ENCODE data around the gene UBC. TPM values are rescaled to one million over a fixed set of nuclear protein-coding genes. Genes with fewer than 3 reads are reported as not detected.

The UBC gene
- total RNA-seq, result 1,000 to 10,000 TPM in 8 of 9 donors, 100 to 1,000 TPM in 1; 811 to 2,185 (median 1,239) TPM
- polyA plus RNA-seq, result 1,000 to 10,000 TPM; 1,238 to 1,403 TPM
- long read RNA-seq, donor 1, transcript UBC-201 (2 exons, 2,688 nt), result major isoform, 522 of 804 reads
- long read RNA-seq, donor 1, transcript UBC-205 (1 exons, 3,745 nt), result minor isoform, 266 of 804 reads
- long read RNA-seq, donor 1, partial matches to known transcripts, result 0 of 804 reads
- long read RNA-seq, donor 1, other reads (novel, unspliced or antisense), result 12 of 804 reads
- long read RNA-seq, donor 2, transcript UBC-201 (2 exons, 2,688 nt), result major isoform, 746 of 991 reads
- long read RNA-seq, donor 2, transcript UBC-208 (2 exons, 627 nt), result minor isoform, 7 of 991 reads
- long read RNA-seq, donor 2, transcript UBC-204 (2 exons, 624 nt), result minor isoform, 6 of 991 reads
- long read RNA-seq, donor 2, transcript UBC-205 (1 exons, 3,745 nt), result minor isoform, 222 of 991 reads
- long read RNA-seq, donor 2, partial matches to known transcripts, result 1 of 991 reads
- long read RNA-seq, donor 2, other reads (novel, unspliced or antisense), result 7 of 991 reads
- long read RNA-seq, donor 3, transcript UBC-205 (1 exons, 3,745 nt), result minor isoform, 181 of 532 reads
- long read RNA-seq, donor 3, transcript UBC-201 (2 exons, 2,688 nt), result major isoform, 345 of 532 reads
- long read RNA-seq, donor 3, partial matches to known transcripts, result 0 of 532 reads
- long read RNA-seq, donor 3, other reads (novel, unspliced or antisense), result 6 of 532 reads

DNA sequence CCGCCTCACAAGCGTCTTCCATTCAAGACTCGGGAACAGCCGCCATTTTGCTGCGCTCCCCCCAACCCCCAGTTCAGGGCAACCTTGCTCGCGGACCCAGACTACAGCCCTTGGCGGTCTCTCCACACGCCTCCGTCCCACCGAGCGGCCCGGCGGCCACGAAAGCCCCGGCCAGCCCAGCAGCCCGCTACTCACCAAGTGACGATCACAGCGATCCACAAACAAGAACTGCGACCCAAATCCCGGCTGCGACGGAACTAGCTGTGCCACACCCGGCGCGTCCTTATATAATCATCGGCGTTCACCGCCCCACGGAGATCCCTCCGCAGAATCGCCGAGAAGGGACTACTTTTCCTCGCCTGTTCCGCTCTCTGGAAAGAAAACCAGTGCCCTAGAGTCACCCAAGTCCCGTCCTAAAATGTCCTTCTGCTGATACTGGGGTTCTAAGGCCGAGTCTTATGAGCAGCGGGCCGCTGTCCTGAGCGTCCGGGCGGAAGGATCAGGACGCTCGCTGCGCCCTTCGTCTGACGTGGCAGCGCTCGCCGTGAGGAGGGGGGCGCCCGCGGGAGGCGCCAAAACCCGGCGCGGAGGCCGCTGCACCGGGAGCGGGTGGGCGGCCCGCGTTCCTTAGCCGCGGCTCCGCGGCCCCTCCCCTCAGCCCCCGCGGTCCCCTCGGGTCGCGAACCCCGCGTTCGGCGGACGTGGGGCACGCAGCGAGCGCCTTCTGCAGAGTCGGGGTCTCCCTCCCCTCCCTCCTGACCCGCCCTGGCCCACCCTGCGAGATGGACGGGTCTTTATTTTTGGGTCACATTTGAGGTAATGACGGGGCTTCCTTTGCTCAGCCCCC is at the start of gene UBC:
UBC (minus strand) TSS at position 259 of the 847 bp plus-strand sequence. CDS start 879 bp downstream, outside the sequence.
- Histone ChIP-seq H3K4me3 (peak within 1 kb of the TSS; percentile 76 to 98 (median 96)), H3K36me3 (peaks cover 0 to 40% (median 28%) of the 10 kb centered on the region in 9 donors), H3K9me3 (no peaks in the 10 kb centered on the region), H3K27me3 (no peaks in the 10 kb centered on the region), H3K27ac (peak within 1 kb of the TSS; percentile 99 to 100 (median 100)), H3K4me1 (peaks cover 10 to 71% (median 57%) of the 10 kb centered on the region in 12 donors)
- 1 to 3% (median 1%) methylated on average over 13 to 85 of the region's 85 CpGs for WGBS, 4 donors
- TF ChIP-seq, protein P1, sequence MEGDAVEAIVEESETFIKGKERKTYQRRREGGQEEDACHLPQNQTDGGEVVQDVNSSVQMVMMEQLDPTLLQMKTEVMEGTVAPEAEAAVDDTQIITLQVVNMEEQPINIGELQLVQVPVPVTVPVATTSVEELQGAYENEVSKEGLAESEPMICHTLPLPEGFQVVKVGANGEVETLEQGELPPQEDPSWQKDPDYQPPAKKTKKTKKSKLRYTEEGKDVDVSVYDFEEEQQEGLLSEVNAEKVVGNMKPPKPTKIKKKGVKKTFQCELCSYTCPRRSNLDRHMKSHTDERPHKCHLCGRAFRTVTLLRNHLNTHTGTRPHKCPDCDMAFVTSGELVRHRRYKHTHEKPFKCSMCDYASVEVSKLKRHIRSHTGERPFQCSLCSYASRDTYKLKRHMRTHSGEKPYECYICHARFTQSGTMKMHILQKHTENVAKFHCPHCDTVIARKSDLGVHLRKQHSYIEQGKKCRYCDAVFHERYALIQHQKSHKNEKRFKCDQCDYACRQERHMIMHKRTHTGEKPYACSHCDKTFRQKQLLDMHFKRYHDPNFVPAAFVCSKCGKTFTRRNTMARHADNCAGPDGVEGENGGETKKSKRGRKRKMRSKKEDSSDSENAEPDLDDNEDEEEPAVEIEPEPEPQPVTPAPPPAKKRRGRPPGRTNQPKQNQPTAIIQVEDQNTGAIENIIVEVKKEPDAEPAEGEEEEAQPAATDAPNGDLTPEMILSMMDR (IDR thresholded peaks at IDR 0.05), result peak in 1 of 12 donors; percentile 14
- TF ChIP-seq POLR2A (IDR thresholded peaks at IDR 0.05), result peak; percentile 94 to 100
- intact Hi-C loops (cut with DNase I), result loop anchor here in 3 of 10 donors (1.0 to 10.0 kb wide), 4 partner anchors 14 to 400 kb away; no protein-coding TSS in a partner anchor
- DNase-seq (peak; percentile 91 to 95 (median 94)), ATAC-seq (peak in 3 of 4 donors; percentile 28 to 62 (median 58))

DNA sequence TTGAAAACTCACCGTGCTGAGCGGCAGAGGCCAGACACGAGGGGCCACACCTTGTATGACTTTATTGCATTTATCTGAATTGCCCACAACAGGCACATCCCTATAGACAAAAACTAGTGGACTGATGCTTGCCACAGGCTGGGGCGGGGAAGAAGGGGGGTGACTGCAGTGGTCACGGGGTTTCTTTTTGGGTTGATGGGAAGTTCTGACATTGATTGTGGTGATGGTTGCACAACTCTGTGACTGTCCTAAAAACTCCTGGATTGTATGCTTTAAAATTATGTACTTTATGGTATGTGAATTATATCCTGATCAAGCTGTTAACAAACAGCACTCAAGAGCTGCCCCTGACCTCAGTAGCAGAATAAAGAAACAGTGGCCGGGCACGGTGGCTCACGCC is 48.8 kb upstream of the UBC start:
- ATAC-seq (no peak), DNase-seq (no peak)

DNA sequence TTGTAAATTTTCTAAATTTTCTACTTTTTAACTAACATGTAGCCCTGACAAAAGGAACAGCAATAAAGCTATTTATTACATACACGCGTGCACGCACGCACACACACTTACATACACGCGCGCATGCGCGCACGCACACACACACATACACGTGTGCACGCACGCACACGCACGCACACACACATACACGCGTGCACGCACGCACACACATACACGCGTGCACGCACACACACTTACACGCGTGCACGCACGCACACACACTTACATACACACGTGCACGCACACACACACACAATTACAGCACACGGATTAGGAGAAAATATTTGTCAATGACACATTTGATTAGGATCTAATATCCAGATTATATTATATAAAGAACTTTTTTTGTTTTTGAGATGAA is 46.6 kb upstream of the UBC start:
- ATAC-seq, result no peak
- Histone ChIP-seq H3K36me3 (peaks cover 0 to 95% (median 71%) of the 10 kb centered on the region in 9 donors), H3K9me3 (no peaks in the 10 kb centered on the region), H3K27me3 (no peaks in the 10 kb centered on the region), H3K4me1 (no peaks in the 10 kb centered on the region), H3K4me3 (no peak overlapping the region), H3K27ac (no peak overlapping the region)
- WGBS, 4 donors, result 81 to 92% (median 86%) methylated on average over 29 of the region's 29 CpGs
- intact Hi-C loops (cut with DNase I), result no loop called here
- TF ChIP-seq POLR2A (IDR thresholded peaks at IDR 0.05), result no peak
- TF ChIP-seq, protein P1 (IDR thresholded peaks at IDR 0.05), result no peak
- peak in 1 of 5 donors; percentile 2 for DNase-seq

More for the DNA sequence above, 48.8 kb upstream of the UBC start:
- Histone ChIP-seq H3K36me3 (peaks cover 0 to 95% (median 73%) of the 10 kb centered on the region in 9 donors), H3K9me3 (no peaks in the 10 kb centered on the region), H3K27me3 (no peaks in the 10 kb centered on the region), H3K27ac (no peak overlapping the region), H3K4me3 (no peak overlapping the region), H3K4me1 (no peaks in the 10 kb centered on the region)
- intact Hi-C loops (cut with DNase I), result no loop called here
- 91 to 96% (median 94%) methylated on average over 8 of the region's 8 CpGs for WGBS, 4 donors
- TF ChIP-seq, protein P1 (IDR thresholded peaks at IDR 0.05), result no peak
- no peak for TF ChIP-seq POLR2A (IDR thresholded peaks at IDR 0.05)
